T-cell (primary cell): Measurements from ENCODE around the gene LOX. TPM values are rescaled to one million over a fixed set of nuclear protein-coding genes. Genes with fewer than 3 reads are reported as not detected.
"Not testable (repeated sequence)": the region's sequence is repeated elsewhere in the genome, so short reads cannot be mapped to it uniquely, and the experiment has no call there.

Experiments used
- ATAC-seq, 4 experiments: fragments of 200-7000 bp in 3 of 4; fragments of 150-1000 bp in 1 of 4; cut with Tn5 transposase; replicated peaks in 1 of 4; 1 replicate in 3 of 4; 2 replicates in 1 of 4; pipeline ENCODE4 v1.10.0; 2021; ENCODE audit warnings: moderate library complexity in 3 of 4, mild to moderate bottlenecking in 2 of 4, moderate number of reproducible peaks in 1 of 4
- CTCF ChIA-PET, 2 donors: fragments of 300-600 bp; sonication (Branson Sonifier 250); formaldehyde crosslinking; loops; one replicate each; lab custom pipeline; 2022; ENCODE audit warnings: antibody characterized with exemption in 2 of 2; lab: Charles Lee
- POLR2A ChIA-PET, 2 donors: fragments of 300-600 bp; sonication (Branson Sonifier 250); formaldehyde crosslinking; loops; one replicate each; lab custom pipeline; 2022; ENCODE audit warnings: antibody characterized with exemption in 2 of 2; lab: Charles Lee
- DNase-seq, 35 experiments: peaks; one replicate each; pipeline versions ENCODE4 v3.0.0 to v3.0.0-alpha.2; 2013 to 2023
- H3K27ac ChIP-seq: one replicate; pipeline ENCODE4 v1.5.1; 2013; ENCODE audit warnings: low read length
- H3K27me3 ChIP-seq, 2 experiments: replicated peaks in 1 of 2; 1 replicate in 1 of 2; 2 replicates in 1 of 2; pipeline versions ENCODE4 v1.6.1 to v1.7.0; 2013; ENCODE audit warnings: low read length in 1 of 2, mixed read lengths in 1 of 2; ENCODE audit not compliant: control insufficient read depth in 2 of 2, insufficient read depth in 2 of 2; ENCODE audit errors: extremely low read depth in 1 of 2
- H3K36me3 ChIP-seq, 2 donors: 1 replicate in 1 of 2; 2 replicates in 1 of 2; pipeline versions ENCODE4 v1.6.1 to v1.7.0; 2013; ENCODE audit warnings: low read length in 1 of 2; ENCODE audit not compliant: control insufficient read depth in 2 of 2, insufficient read depth in 1 of 2; ENCODE audit errors: extremely low read depth in 1 of 2
- H3K4me1 ChIP-seq, 2 experiments: 1 replicate in 1 of 2; 2 replicates in 1 of 2; pipeline versions ENCODE4 v1.6.1 to v1.7.0; 2013; ENCODE audit warnings: low read length in 2 of 2, mixed read lengths in 1 of 2; ENCODE audit not compliant: insufficient read depth in 2 of 2, control insufficient read depth in 1 of 2; ENCODE audit errors: extremely low read depth in 1 of 2
- H3K4me3 ChIP-seq, 2 donors: 1 replicate in 1 of 2; 2 replicates in 1 of 2; pipeline versions ENCODE4 v1.5.1 to v1.7.0; 2013; ENCODE audit warnings: mild to moderate bottlenecking in 2 of 2, low read length in 1 of 2, moderate library complexity in 1 of 2; ENCODE audit not compliant: control insufficient read depth in 1 of 2; ENCODE audit errors: extremely low read depth in 1 of 2
- H3K9me3 ChIP-seq: 2 replicates; pipeline ENCODE4 v1.7.0; 2013
- H3K27ac Mint-ChIP-seq, 2 donors: one replicate each; pipeline ENCODE4 v1.8.0; 2020 to 2021; ENCODE audit warnings: mild to moderate bottlenecking in 2 of 2, mixed read lengths in 2 of 2
- H3K27me3 Mint-ChIP-seq, 2 donors: one replicate each; pipeline ENCODE4 v1.8.0; 2021 to 2022; ENCODE audit warnings: mixed read lengths in 2 of 2
- H3K36me3 Mint-ChIP-seq: one replicate; pipeline ENCODE4 v1.8.0; 2021; ENCODE audit warnings: mixed read lengths
- H3K4me1 Mint-ChIP-seq, 3 donors: one replicate each; pipeline ENCODE4 v1.8.0; 2020 to 2022; ENCODE audit warnings: mixed read lengths in 3 of 3, mild to moderate bottlenecking in 1 of 3
- H3K4me3 Mint-ChIP-seq, 3 donors: one replicate each; pipeline ENCODE4 v1.8.0; 2020 to 2022; ENCODE audit warnings: mild to moderate bottlenecking in 3 of 3, mixed read lengths in 3 of 3, moderate library complexity in 3 of 3
- H3K9me3 Mint-ChIP-seq, 3 donors: one replicate each; pipeline ENCODE4 v1.8.0; 2020 to 2022; ENCODE audit warnings: mixed read lengths in 3 of 3
- WGBS: methylation state at CpG from one replicate; pipeline ENCODE4 v1.1.5; 2013; ENCODE audit warnings: missing lambda C conversion rate; ENCODE audit not compliant: insufficient coverage; 5-methylcytosine and 5-hydroxymethylcytosine counted together
- total RNA-seq, 35 experiments: library from RNA in 6 of 35; stranded (reverse) in 6 of 35; fragments of 120-200 nt in 1 of 35; gene quantifications; one replicate each; pipeline versions ENCODE4 v1.2.1 to v1.2.4 and lab custom pipeline; 2013 to 2026

LOX gene
- total RNA-seq, 5 donors from 2014 or later (not counting 1 experiment from before 2014, with no cell fraction given) = 0.20 to 0.88 (median 0.51) TPM; not detected in 2

GRCh38 chr5:122101636-122102285 lies 23.7 kb upstream of the LOX start:
- no peaks in the 10 kb centered on the region for H3K36me3 ChIP-seq
- ChIA-PET POLR2A (no interaction called here), CTCF (interaction anchor here in 1 of 2 donors (1.0 to 1.2 kb wide), 2 partner anchors 9 to 55 kb away, joined by 3 to 5 read pairs; no protein-coding TSS in a partner anchor)
- H3K27me3 Mint-ChIP-seq = peaks cover 0 to 2% of the 10 kb centered on the region in 2 donors
- no peak overlapping the region for H3K4me3 Mint-ChIP-seq
- H3K27ac Mint-ChIP-seq = no peak overlapping the region
- no peaks in the 10 kb centered on the region for H3K27me3 ChIP-seq
- DNase-seq (peak in 1 of 35 experiments; percentile 9), ATAC-seq (no peak)
- H3K9me3 ChIP-seq = no peaks in the 10 kb centered on the region
- no peak overlapping the region for H3K4me3 ChIP-seq
- WGBS = 40% methylated on average over 2 of the region's 4 CpGs
- H3K27ac ChIP-seq = no peak overlapping the region
- no peaks in the 10 kb centered on the region for H3K4me1 Mint-ChIP-seq
- H3K36me3 Mint-ChIP-seq = no peaks in the 10 kb centered on the region
- H3K4me1 ChIP-seq = no peaks in the 10 kb centered on the region
- H3K9me3 Mint-ChIP-seq = no peaks in the 10 kb centered on the region

GRCh38 chr5:122099060-122099790 lies 21.2 kb upstream of the LOX start:
- Mint-ChIP-seq H3K27ac (no peak overlapping the region), H3K9me3 (no peaks in the 10 kb centered on the region), H3K27me3 (no peaks in the 10 kb centered on the region), H3K4me3 (no peak overlapping the region), H3K4me1 (no peaks in the 10 kb centered on the region), H3K36me3 (no peaks in the 10 kb centered on the region)
- WGBS = no CpG with 5 or more reads among the region's 6 CpGs
- ATAC-seq (no peak), DNase-seq (no peak)
- ChIA-PET POLR2A (no interaction called here), CTCF (no interaction called here)
- Histone ChIP-seq H3K27me3 (no peaks in the 10 kb centered on the region), H3K4me1 (no peaks in the 10 kb centered on the region), H3K27ac (no peak overlapping the region), H3K9me3 (no peaks in the 10 kb centered on the region), H3K4me3 (no peak overlapping the region), H3K36me3 (no peaks in the 10 kb centered on the region)

- no peak overlapping the region for H3K4me3 Mint-ChIP-seq
- H3K36me3 Mint-ChIP-seq = no peaks in the 10 kb centered on the region
- no peaks in the 10 kb centered on the region for H3K36me3 ChIP-seq
- DNase-seq (no peak), ATAC-seq (no peak)
- H3K4me1 ChIP-seq = no peaks in the 10 kb centered on the region
- no peak overlapping the region for H3K27ac Mint-ChIP-seq
- H3K27ac ChIP-seq = no peak overlapping the region
- no peaks in the 10 kb centered on the region for H3K27me3 ChIP-seq
- CTCF ChIA-PET = no interaction called here
- WGBS = no CpG with 5 or more reads among the region's 1 CpG
- no peak overlapping the region for H3K4me3 ChIP-seq
- POLR2A ChIA-PET = no interaction called here
- H3K9me3 Mint-ChIP-seq = no peaks in the 10 kb centered on the region
- no peaks in the 10 kb centered on the region for H3K4me1 Mint-ChIP-seq
- no peaks in the 10 kb centered on the region for H3K9me3 ChIP-seq
- H3K27me3 Mint-ChIP-seq = no peaks in the 10 kb centered on the region
These were observed 19.3 kb upstream of the LOX start for GRCh38 chr5:122097391-122097790.

- no peaks in the 10 kb centered on the region for H3K4me1 ChIP-seq
- H3K9me3 Mint-ChIP-seq = no peaks in the 10 kb centered on the region
- no peaks in the 10 kb centered on the region for H3K27me3 ChIP-seq
- POLR2A ChIA-PET = no interaction called here
- DNase-seq = no peak
- no peaks in the 10 kb centered on the region for H3K36me3 Mint-ChIP-seq
- CTCF ChIA-PET = no interaction called here
- H3K4me3 Mint-ChIP-seq = no peak overlapping the region
- H3K27ac ChIP-seq = no peak overlapping the region
- H3K27ac Mint-ChIP-seq = no peak overlapping the region
- no peak for ATAC-seq
- H3K36me3 ChIP-seq = no peaks in the 10 kb centered on the region
- H3K4me3 ChIP-seq = no peak overlapping the region
- no peaks in the 10 kb centered on the region for H3K9me3 ChIP-seq
- WGBS = 38% methylated on average over 1 of the region's 3 CpGs
- H3K4me1 Mint-ChIP-seq = no peaks in the 10 kb centered on the region
- no peaks in the 10 kb centered on the region for H3K27me3 Mint-ChIP-seq
These were observed 17.1 kb upstream of the LOX start for GRCh38 chr5:122095158-122095557.

- POLR2A ChIA-PET, ATAC-seq, H3K9me3 Mint-ChIP-seq, H3K9me3 ChIP-seq, H3K4me3 ChIP-seq, H3K4me3 Mint-ChIP-seq, H3K36me3 Mint-ChIP-seq, H3K27ac Mint-ChIP-seq, DNase-seq, H3K36me3 ChIP-seq, H3K4me1 Mint-ChIP-seq, CTCF ChIA-PET, H3K27ac ChIP-seq, H3K27me3 ChIP-seq, H3K4me1 ChIP-seq, H3K27me3 Mint-ChIP-seq: not testable (repeated sequence)
- 90% methylated on average over 2 of the region's 5 CpGs for WGBS
These were observed 16.2 kb upstream of the LOX start for GRCh38 chr5:122094251-122094650.

- H3K27me3 ChIP-seq = no peaks in the 10 kb centered on the region
- POLR2A ChIA-PET = no interaction called here
- peaks cover 0 to 3% of the 10 kb centered on the region in 2 donors for H3K27me3 Mint-ChIP-seq
- CTCF ChIA-PET = no interaction called here
- H3K4me1 Mint-ChIP-seq = no peaks in the 10 kb centered on the region
- no peak for ATAC-seq
- no peak overlapping the region for H3K4me3 ChIP-seq
- no peaks in the 10 kb centered on the region for H3K9me3 ChIP-seq
- no peaks in the 10 kb centered on the region for H3K36me3 ChIP-seq
- 96% methylated on average over 3 of the region's 7 CpGs for WGBS
- no peaks in the 10 kb centered on the region for H3K36me3 Mint-ChIP-seq
- DNase-seq = no peak
- H3K9me3 Mint-ChIP-seq = no peaks in the 10 kb centered on the region
- no peak overlapping the region for H3K27ac Mint-ChIP-seq
- no peaks in the 10 kb centered on the region for H3K4me1 ChIP-seq
- H3K4me3 Mint-ChIP-seq = no peak overlapping the region
- no peak overlapping the region for H3K27ac ChIP-seq
These were observed 15.5 kb upstream of the LOX start for GRCh38 chr5:122093415-122094180.
